Hepatocyte (in vitro differentiated cells): ENCODE results near the gene TENM4.

Source experiments
- CTCF ChIP-seq: fragments of 200-600 bp; sonication (generic); IDR thresholded peaks from 2 replicates; pipeline ENCODE4 v1.5.1; 2016; ENCODE audit warnings: antibody characterized with exemption, mild to moderate bottlenecking; ENCODE audit not compliant: poor library complexity
- EZH2 ChIP-seq: fragments of 200-600 bp; sonication (generic); IDR thresholded peaks from 2 replicates; pipeline ENCODE4 v1.6.1; 2016; ENCODE audit warnings: antibody characterized with exemption, mild to moderate bottlenecking, borderline replicate concordance
- EZH2phosphoT487 ChIP-seq: fragments of 200-600 bp; sonication (generic); IDR thresholded peaks from one replicate; pipeline ENCODE4 v1.6.1; 2018; ENCODE audit warnings: antibody characterized with exemption, mild to moderate bottlenecking, low read depth, moderate library complexity; ENCODE audit not compliant: unreplicated experiment, severe bottlenecking

GRCh38 chr11:79363861-79364378, 76.9 kb downstream of the TENM4 start:
- TF ChIP-seq CTCF (no peak), EZH2 (no peak), EZH2phosphoT487 (no peak)
